ENCODE measurements around the gene LYG1.

LYG1 gene

GRCh38 chr2:99261242-99261641 lies 39.8 kb downstream of the LYG1 start:
- no peak for DNase-seq

GRCh38 chr2:99260184-99260583 lies 40.8 kb downstream of the LYG1 start:
- no peak for DNase-seq

- DNase-seq, result no peak
Measured at GRCh38 chr2:99259465-99259864, 41.5 kb downstream of the LYG1 start.

DNA sequence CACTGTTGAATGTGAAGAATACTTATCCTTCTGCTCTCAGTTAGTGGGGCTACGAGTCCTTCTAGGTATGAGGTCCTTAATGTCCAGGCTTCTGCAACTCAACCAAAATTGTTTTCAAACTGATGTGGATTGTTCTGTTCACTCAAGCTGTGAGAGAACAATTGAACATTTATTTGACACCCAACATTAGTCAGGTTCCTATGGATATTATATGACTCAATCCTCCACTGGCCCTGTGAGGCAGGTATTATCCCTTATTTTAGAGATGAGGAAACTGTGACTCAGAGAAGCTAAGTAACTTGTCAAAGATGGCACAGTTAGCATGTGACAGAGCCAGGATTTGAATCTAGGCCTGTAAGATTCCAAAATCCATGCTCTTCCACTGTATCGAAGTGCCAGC lies 44.3 kb downstream of the LYG1 start:
- DNase-seq, result no peak

- no peak for DNase-seq
Measured at GRCh38 chr2:99255491-99256318, 45.3 kb downstream of the LYG1 start, which contains the start of gene LYG2. Gene LYG2, minus strand, starts transcription at chr2:99255666. Its CDS starts 1,406 bp downstream, at chr2:99254260.

DNA sequence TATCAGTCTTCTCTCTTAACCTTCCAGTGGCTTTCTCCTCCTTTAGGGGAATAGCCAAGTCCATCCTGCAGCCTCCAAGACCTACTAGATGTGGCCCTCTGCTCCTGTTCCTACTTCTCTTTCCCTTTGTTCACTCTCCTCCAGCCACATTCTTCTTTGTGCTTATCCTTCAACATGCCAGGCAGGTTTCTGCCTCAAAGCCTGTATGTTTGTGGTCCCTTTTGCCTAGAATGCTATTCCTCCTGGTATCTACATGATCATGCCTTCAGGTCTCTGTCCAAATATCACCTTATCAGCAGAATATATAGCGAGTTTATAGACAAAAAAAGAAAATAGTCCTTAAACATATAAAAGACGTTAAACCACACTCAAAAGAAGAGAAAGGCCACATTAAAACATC lies 51.0 kb downstream of the LYG1 start:
- DNase-seq, result no peak

- DNase-seq, result no peak
Measured at GRCh38 chr2:99242151-99242550, 58.8 kb downstream of the LYG1 start.

DNA sequence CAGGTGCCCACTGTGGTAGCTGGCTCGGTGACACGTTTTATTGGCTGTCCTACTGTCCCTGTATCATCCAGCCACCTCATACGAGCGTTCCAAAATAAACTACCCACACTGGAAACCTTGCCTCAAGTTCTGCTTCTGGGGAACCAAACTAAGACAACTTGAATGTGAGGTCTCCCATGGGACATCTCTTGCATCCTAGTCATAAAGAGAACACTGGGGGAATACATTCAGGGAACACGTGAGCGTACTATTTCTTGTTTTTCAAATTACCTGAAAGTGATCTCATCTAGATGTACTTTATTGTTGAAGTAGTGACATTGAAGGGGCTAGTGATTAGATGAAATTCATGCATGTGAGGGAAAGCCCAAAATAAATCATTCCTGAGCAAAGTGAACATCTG lies 60.6 kb downstream of the LYG1 start:
- no peak for DNase-seq

GRCh38 chr2:99238599-99238998 lies 62.4 kb downstream of the LYG1 start:
- no peak for DNase-seq

All from DMS79 treated with DMSO at 0.1 percent for 48 hours (cell line).